ENCODE measurements around the gene GABRG3. TPM values are rescaled to one million over a fixed set of nuclear protein-coding genes. Genes with fewer than 3 reads are reported as not detected.

GABRG3 gene
- total RNA-seq, 1 experiment from 2014 or later = not detected

DNA sequence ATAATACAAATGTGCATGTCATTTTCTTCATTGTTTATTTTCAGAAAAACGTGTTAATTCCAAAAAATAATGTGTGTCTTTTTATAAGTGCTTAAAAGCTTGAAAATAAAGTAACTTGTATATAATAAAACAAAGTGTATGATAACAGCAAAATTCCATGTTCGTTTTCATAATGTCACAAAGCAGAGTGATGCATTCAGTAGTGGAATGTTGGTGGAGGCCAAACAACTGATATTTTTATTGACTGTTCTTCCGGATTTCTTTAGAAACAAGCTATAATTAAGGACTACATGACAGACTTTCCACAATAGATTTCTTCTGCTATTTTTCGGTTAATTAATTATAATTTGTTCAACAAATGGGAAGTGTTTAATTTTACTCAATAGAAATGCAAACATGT is 412.7 kb downstream of the GABRG3 start:
- intact Hi-C loops (cut with micrococcal nuclease; ENCODE audit: unreplicated experiment) = no loop called here
- TF ChIP-seq, protein P1, sequence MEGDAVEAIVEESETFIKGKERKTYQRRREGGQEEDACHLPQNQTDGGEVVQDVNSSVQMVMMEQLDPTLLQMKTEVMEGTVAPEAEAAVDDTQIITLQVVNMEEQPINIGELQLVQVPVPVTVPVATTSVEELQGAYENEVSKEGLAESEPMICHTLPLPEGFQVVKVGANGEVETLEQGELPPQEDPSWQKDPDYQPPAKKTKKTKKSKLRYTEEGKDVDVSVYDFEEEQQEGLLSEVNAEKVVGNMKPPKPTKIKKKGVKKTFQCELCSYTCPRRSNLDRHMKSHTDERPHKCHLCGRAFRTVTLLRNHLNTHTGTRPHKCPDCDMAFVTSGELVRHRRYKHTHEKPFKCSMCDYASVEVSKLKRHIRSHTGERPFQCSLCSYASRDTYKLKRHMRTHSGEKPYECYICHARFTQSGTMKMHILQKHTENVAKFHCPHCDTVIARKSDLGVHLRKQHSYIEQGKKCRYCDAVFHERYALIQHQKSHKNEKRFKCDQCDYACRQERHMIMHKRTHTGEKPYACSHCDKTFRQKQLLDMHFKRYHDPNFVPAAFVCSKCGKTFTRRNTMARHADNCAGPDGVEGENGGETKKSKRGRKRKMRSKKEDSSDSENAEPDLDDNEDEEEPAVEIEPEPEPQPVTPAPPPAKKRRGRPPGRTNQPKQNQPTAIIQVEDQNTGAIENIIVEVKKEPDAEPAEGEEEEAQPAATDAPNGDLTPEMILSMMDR (IDR thresholded peaks at IDR 0.05; ENCODE audit: unreplicated experiment) = no peak
- no peaks in the 10 kb centered on the region for H3K4me1 Mint-ChIP-seq (ENCODE audit: low read depth, unreplicated experiment)
- no TSS peak for BruUV-seq (replicated peaks)
- no peak for DNase-seq
- H3K27ac Mint-ChIP-seq (ENCODE audit: unreplicated experiment) = no peak overlapping the region
- H3K9me3 Mint-ChIP-seq (ENCODE audit: low read depth, unreplicated experiment) = peaks cover 6% of the 10 kb centered on the region
- H3K4me3 Mint-ChIP-seq (ENCODE audit: low read depth, unreplicated experiment) = no peak overlapping the region
- CTCF ChIA-PET = no interaction called here
- H3K36me3 Mint-ChIP-seq (ENCODE audit: insufficient read depth, unreplicated experiment) = no peaks in the 10 kb centered on the region
- H3K27me3 Mint-ChIP-seq (ENCODE audit: unreplicated experiment) = no peaks in the 10 kb centered on the region

DNA sequence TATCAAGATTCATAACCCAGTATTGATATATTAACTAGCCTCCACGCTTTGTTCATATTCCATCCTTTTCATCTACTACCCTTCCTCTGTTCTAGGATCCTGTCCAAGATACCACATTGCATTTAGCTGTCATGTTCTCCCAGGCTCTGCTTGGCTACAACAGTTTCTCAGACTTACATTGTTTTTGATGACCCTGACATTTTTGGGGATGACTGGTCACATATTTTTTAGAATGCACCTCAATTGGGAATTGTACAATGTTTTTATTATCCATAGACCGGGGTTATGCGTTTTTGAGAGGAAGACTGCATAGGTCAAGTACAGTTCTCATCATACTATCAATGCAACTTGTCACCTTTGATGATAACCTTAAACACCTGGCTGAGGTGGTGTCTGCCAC is 421.2 kb downstream of the GABRG3 start:
- Mint-ChIP-seq H3K27me3 (ENCODE audit: unreplicated experiment) (no peaks in the 10 kb centered on the region), H3K27ac (ENCODE audit: unreplicated experiment) (no peak overlapping the region), H3K36me3 (ENCODE audit: insufficient read depth, unreplicated experiment) (no peaks in the 10 kb centered on the region), H3K9me3 (ENCODE audit: low read depth, unreplicated experiment) (no peaks in the 10 kb centered on the region), H3K4me1 (ENCODE audit: low read depth, unreplicated experiment) (no peaks in the 10 kb centered on the region), H3K4me3 (ENCODE audit: low read depth, unreplicated experiment) (no peak overlapping the region)
- TF ChIP-seq, protein P1 (IDR thresholded peaks at IDR 0.05; ENCODE audit: unreplicated experiment) = no peak
- intact Hi-C loops (cut with micrococcal nuclease; ENCODE audit: unreplicated experiment) = no loop called here
- CTCF ChIA-PET = no interaction called here
- BruUV-seq (replicated peaks) = no TSS peak
- no peak for DNase-seq

DNA sequence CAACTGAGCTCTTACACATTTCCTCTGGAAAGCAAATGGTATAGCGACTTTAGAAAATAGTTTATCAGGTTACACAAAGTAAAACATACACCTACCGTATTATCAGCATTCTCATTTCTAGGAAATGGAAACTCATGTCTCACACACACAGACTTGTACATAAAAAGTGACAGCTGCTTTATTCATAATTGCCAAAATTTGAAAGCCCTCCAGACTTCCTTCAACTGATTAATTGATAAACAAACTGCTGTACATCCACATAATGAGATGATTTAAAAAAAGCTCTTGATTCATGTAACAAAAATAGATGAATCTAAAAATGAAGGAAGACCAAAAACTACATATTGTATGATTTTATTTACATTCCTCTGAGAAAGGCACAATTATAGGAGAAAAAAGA is 425.5 kb downstream of the GABRG3 start:
- H3K4me1 Mint-ChIP-seq (ENCODE audit: low read depth, unreplicated experiment) = no peaks in the 10 kb centered on the region
- no peak overlapping the region for H3K27ac Mint-ChIP-seq (ENCODE audit: unreplicated experiment)
- no peak overlapping the region for H3K4me3 Mint-ChIP-seq (ENCODE audit: low read depth, unreplicated experiment)
- no peaks in the 10 kb centered on the region for H3K36me3 Mint-ChIP-seq (ENCODE audit: insufficient read depth, unreplicated experiment)
- no peak for DNase-seq
- no TSS peak for BruUV-seq (replicated peaks)
- H3K27me3 Mint-ChIP-seq (ENCODE audit: unreplicated experiment) = no peaks in the 10 kb centered on the region
- CTCF ChIA-PET = no interaction called here
- TF ChIP-seq, protein P1 (IDR thresholded peaks at IDR 0.05; ENCODE audit: unreplicated experiment) = no peak
- intact Hi-C loops (cut with micrococcal nuclease; ENCODE audit: unreplicated experiment) = no loop called here
- peaks cover 2% of the 10 kb centered on the region for H3K9me3 Mint-ChIP-seq (ENCODE audit: low read depth, unreplicated experiment)

DNA sequence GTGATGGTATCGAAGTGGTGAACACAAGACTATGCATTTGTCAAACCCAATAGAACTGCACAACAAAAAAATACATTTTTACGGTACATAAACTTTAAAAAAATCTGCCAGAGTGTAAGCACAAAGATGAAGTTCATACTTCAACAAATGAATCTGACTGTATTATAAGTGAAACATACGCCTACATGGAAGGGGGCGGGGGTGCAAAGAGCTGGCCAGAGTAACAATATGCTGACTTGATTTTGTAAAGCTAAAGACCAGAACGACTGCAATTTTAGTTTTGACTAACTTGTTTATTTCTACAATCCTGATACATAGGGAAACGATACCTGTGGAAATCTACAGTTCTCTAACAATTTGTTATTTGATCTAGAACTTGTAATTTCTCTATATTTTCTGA is 426.0 kb downstream of the GABRG3 start:
- Mint-ChIP-seq H3K27ac (ENCODE audit: unreplicated experiment) (no peak overlapping the region), H3K4me1 (ENCODE audit: low read depth, unreplicated experiment) (no peaks in the 10 kb centered on the region), H3K4me3 (ENCODE audit: low read depth, unreplicated experiment) (no peak overlapping the region), H3K36me3 (ENCODE audit: insufficient read depth, unreplicated experiment) (no peaks in the 10 kb centered on the region), H3K27me3 (ENCODE audit: unreplicated experiment) (no peaks in the 10 kb centered on the region), H3K9me3 (ENCODE audit: low read depth, unreplicated experiment) (peaks cover 3% of the 10 kb centered on the region)
- DNase-seq = no peak
- TF ChIP-seq, protein P1 (IDR thresholded peaks at IDR 0.05; ENCODE audit: unreplicated experiment) = no peak
- CTCF ChIA-PET = no interaction called here
- intact Hi-C loops (cut with micrococcal nuclease; ENCODE audit: unreplicated experiment) = no loop called here
- BruUV-seq (replicated peaks) = no TSS peak

Data from Calu3 (cell line).